Cardiac muscle cell (in vitro differentiated cells and primary cell): ENCODE data around the gene DPF3. TPM values are rescaled to one million over a fixed set of nuclear protein-coding genes. Genes with fewer than 3 reads are reported as not detected.

Experiments
- DNase-seq, 2 donors: peaks; one replicate each; pipeline versions ENCODE4 v3.0.0 to v3.0.0-alpha.2; 2010 to 2017; ENCODE audit warnings: low read depth in 1 of 2, low spot score in 1 of 2
- H3K27ac ChIP-seq: fragments of 200-600 bp; sonication (generic); 2 replicates; pipeline ENCODE4 v1.5.1; 2016
- H3K27me3 ChIP-seq: fragments of 200-600 bp; sonication (generic); 2 replicates; pipeline ENCODE4 v1.6.0; 2016; ENCODE audit warnings: control low read depth
- H3K36me3 ChIP-seq: fragments of 200-600 bp; sonication (generic); 2 replicates; pipeline ENCODE4 v1.5.1; 2016; ENCODE audit warnings: control low read depth
- H3K4me1 ChIP-seq: fragments of 200-600 bp; sonication (generic); 2 replicates; pipeline ENCODE4 v1.8.1; 2017; ENCODE audit warnings: low read depth, mild to moderate bottlenecking, mixed run types
- H3K4me3 ChIP-seq: fragments of 200-600 bp; sonication (generic); 2 replicates; pipeline ENCODE4 v1.5.1; 2016; ENCODE audit warnings: mild to moderate bottlenecking
- H3K9me3 ChIP-seq: fragments of 200-600 bp; sonication (generic); 2 replicates; pipeline ENCODE4 v1.5.1; 2017; ENCODE audit warnings: low read depth, mild to moderate bottlenecking, control low read depth
- CTCF ChIP-seq: IDR thresholded peaks from 2 replicates; pipeline ENCODE4 v1.5.1; 2012; ENCODE audit warnings: low read depth, mild to moderate bottlenecking, low read length
- polyA plus RNA-seq: library from polyadenylated mRNA; unstranded; fragments of >200 nt; fragmentation: Nextera tagmentation; extraction: Ambion mirVana; gene quantifications from 2 replicates; pipeline ENCODE4 v1.2.1, GENCODE V29; 2016
- total RNA-seq: library from RNA; depleted of rRNA; stranded (reverse); fragments of >200 nt; gene quantifications from 2 replicates; pipeline ENCODE4 v1.2.3, GENCODE V29; 2016

Gene DPF3
- total and polyA plus RNA-seq, 2 experiments from 2014 or later = 25.9 to 84.8 TPM

- no peak for DNase-seq
- no peak for TF ChIP-seq CTCF
- peaks cover 16% of the 10 kb centered on the region for H3K4me1 ChIP-seq
- no peak overlapping the region for H3K4me3 ChIP-seq
- no peaks in the 10 kb centered on the region for H3K36me3 ChIP-seq
- no peaks in the 10 kb centered on the region for H3K27me3 ChIP-seq
- H3K9me3 ChIP-seq = no peaks in the 10 kb centered on the region
- H3K27ac ChIP-seq = no peak overlapping the region
Measured at GRCh38 chr14:72621387-72622065, 272.4 kb downstream of the DPF3 start.

GRCh38 chr14:72619881-72620280, 274.0 kb downstream of the DPF3 start:
- Histone ChIP-seq H3K27me3 (no peaks in the 10 kb centered on the region), H3K4me1 (peaks cover 19% of the 10 kb centered on the region)
- no peak for DNase-seq

GRCh38 chr14:72619111-72619571, 274.8 kb downstream of the DPF3 start:
- Histone ChIP-seq H3K36me3 (no peaks in the 10 kb centered on the region), H3K27me3 (no peaks in the 10 kb centered on the region), H3K4me3 (no peak overlapping the region), H3K4me1 (peaks cover 22% of the 10 kb centered on the region), H3K27ac (no peak overlapping the region), H3K9me3 (no peaks in the 10 kb centered on the region)
- no peak for DNase-seq
- no peak for TF ChIP-seq CTCF

More at GRCh38 chr14:72619881-72620280, 274.0 kb downstream of the DPF3 start:
- TF ChIP-seq CTCF = no peak
- H3K4me3 ChIP-seq = no peak overlapping the region
- no peak overlapping the region for H3K27ac ChIP-seq
- no peaks in the 10 kb centered on the region for H3K9me3 ChIP-seq
- H3K36me3 ChIP-seq = no peaks in the 10 kb centered on the region

GRCh38 chr14:72618424-72618823, 275.5 kb downstream of the DPF3 start:
- H3K36me3 ChIP-seq = no peaks in the 10 kb centered on the region
- peak overlapping the region; percentile 87 for H3K27ac ChIP-seq
- TF ChIP-seq CTCF = no peak
- H3K4me3 ChIP-seq = no peak overlapping the region
- no peaks in the 10 kb centered on the region for H3K9me3 ChIP-seq
- H3K27me3 ChIP-seq = no peaks in the 10 kb centered on the region
- peaks cover 29% of the 10 kb centered on the region for H3K4me1 ChIP-seq
- DNase-seq = no peak

- peak; percentile 14 to 52 for DNase-seq
- no peak for TF ChIP-seq CTCF
Measured at GRCh38 chr14:72617391-72618031, 276.4 kb downstream of the DPF3 start.

More at GRCh38 chr14:72617391-72618031, 276.4 kb downstream of the DPF3 start:
- H3K36me3 ChIP-seq = no peaks in the 10 kb centered on the region
- no peaks in the 10 kb centered on the region for H3K9me3 ChIP-seq
- no peaks in the 10 kb centered on the region for H3K27me3 ChIP-seq
- H3K27ac ChIP-seq = peak overlapping the region; percentile 87
- H3K4me1 ChIP-seq = peaks cover 38% of the 10 kb centered on the region
- no peak overlapping the region for H3K4me3 ChIP-seq
